Measurements from ENCODE around the gene FZD7. TPM values are rescaled to one million over a fixed set of nuclear protein-coding genes. Genes with fewer than 3 reads are reported as not detected.

Gene FZD7
- total and polyA plus RNA-seq, 2 of the 8 experiments (the other 6 are each of a cell fraction or from before 2014, with no cell fraction given) = 176 to 246 TPM

- no peak for TF ChIP-seq ATF2 (IDR thresholded peaks at IDR 0.05; ENCODE audit: low read length)
These were observed 34.4 kb upstream of the FZD7 start (continued) for GRCh38 chr2:201999279-201999678.

All from H1 (cell line).